Esophagus muscularis mucosa (tissue), 4 donors: ENCODE results near the gene ADISSP. TPM values are rescaled to one million over a fixed set of nuclear protein-coding genes. Genes with fewer than 3 reads are reported as not detected.

Source experiments
- DNase-seq: peaks from one replicate; pipeline ENCODE4 v3.0.0-alpha.2; 2017; ENCODE audit errors: extremely low spot score
- H3K27ac ChIP-seq, 4 donors: fragments of 200-600 bp; sonication (generic); replicated peaks in 1 of 4; 1 replicate in 3 of 4; 2 replicates in 1 of 4; pipeline ENCODE4 v1.5.1; 2016 to 2019; ENCODE audit warnings: mild to moderate bottlenecking in 1 of 4
- H3K27me3 ChIP-seq, 4 donors: fragments of 200-600 bp; sonication (generic); one replicate each; pipeline versions ENCODE4 v1.5.1 to v1.6.0; 2016 to 2019
- H3K36me3 ChIP-seq, 4 donors: fragments of 200-600 bp; sonication (generic); one replicate each; pipeline ENCODE4 v1.5.1; 2016 to 2019
- H3K4me1 ChIP-seq, 4 donors: fragments of 200-600 bp; sonication (generic); one replicate each; pipeline ENCODE4 v1.5.1; 2016 to 2019
- H3K4me3 ChIP-seq, 4 donors: fragments of 200-600 bp; sonication (generic); 1 replicate in 2 of 4; 2 replicates in 2 of 4; pipeline ENCODE4 v1.5.1; 2016 to 2019; ENCODE audit warnings: mild to moderate bottlenecking in 4 of 4, moderate library complexity in 1 of 4
- H3K9me3 ChIP-seq, 4 donors: fragments of 200-600 bp; sonication (generic); 1 replicate in 3 of 4; 2 replicates in 1 of 4; pipeline ENCODE4 v1.5.1; 2016 to 2019
- EP300 ChIP-seq: sonication (generic); formaldehyde crosslinking; IDR thresholded peaks from one replicate; pipeline ENCODE4 v1.6.1; 2017; ENCODE audit warnings: antibody characterized with exemption
- POLR2A ChIP-seq: fragments of 450-650 bp; IDR thresholded peaks from one replicate; pipeline ENCODE4 v1.6.1; 2017; ENCODE audit warnings: antibody characterized with exemption, moderate library complexity, mild to moderate bottlenecking, low read depth
- POLR2AphosphoS5 ChIP-seq, 2 donors: sonication (generic); formaldehyde crosslinking; IDR thresholded peaks; one replicate each; pipeline ENCODE4 v1.6.1; 2017; ENCODE audit warnings: antibody characterized with exemption in 2 of 2
- WGBS: methylation state at CpG from one replicate; pipeline ENCODE4 v1.1.5; 2018; 5-methylcytosine and 5-hydroxymethylcytosine counted together
- intact Hi-C: fragments of 100-400 bp; cut with DNase I; formaldehyde crosslinking; loops from one replicate; pipeline ENCODE4 v1.15.1; 2023
- total RNA-seq, 4 donors: library from RNA; depleted of rRNA; stranded (reverse); fragments of >200 nt; gene quantifications; one replicate each; pipeline versions ENCODE4 v1.1.0 to v1.2.1, GENCODE V29; 2016
- TF ChIP-seq, protein P1 (sequence below), 3 experiments: fragments of 200-600 bp in 2 of 3; fragments of 450-650 bp in 1 of 3; sonication (generic) in 2 of 3; IDR thresholded peaks; one replicate each; pipeline ENCODE4 v1.5.1; 2017 to 2019; ENCODE audit warnings: antibody characterized with exemption in 3 of 3, mild to moderate bottlenecking in 2 of 3, moderate library complexity in 1 of 3

The ADISSP gene
- total RNA-seq, 4 donors from 2014 or later: 56.5 to 96.1 (median 73.6) TPM

DNA sequence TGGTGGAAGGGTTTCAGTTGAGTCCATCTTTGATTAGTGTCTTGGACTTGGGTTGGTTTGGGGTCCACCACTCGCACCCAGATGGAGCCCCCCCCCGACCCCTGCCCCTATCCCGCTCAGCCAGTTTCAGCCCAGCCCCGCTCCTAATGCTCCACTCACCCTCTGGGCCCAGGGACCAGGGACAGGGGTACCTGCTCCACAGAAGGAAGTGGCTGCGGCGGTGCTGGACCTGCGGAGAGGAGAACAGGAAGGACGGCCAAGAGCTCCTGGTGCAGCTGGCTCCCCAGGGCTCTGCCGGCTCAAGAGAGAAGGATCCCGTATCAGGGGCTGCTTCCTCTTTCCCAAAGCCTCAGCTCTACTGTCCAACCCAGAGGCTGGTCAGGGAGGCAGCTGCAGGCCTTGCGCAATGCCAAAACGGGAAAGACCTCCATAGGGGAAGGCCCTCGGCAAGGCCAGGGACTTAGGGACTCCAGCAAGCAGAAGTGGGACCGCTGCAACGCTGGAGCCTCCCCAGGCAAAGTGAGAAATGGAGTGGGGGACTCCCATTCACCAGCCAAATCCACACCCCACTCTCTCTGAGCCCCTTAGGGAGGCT is 55.2 kb downstream of the ADISSP start, which contains the start of gene SIGLEC1:
Gene SIGLEC1 (minus strand): TSS at position 322 of the 595 bp plus-strand sequence. CDS start 5,472 bp downstream, outside the sequence.
- Histone ChIP-seq H3K9me3 (no peaks in the 10 kb centered on the region), H3K36me3 (no peaks in the 10 kb centered on the region), H3K27me3 (no peaks in the 10 kb centered on the region), H3K4me3 (peak within 1 kb of the TSS in 3 of 4 donors; percentile 19 to 41 (median 26)), H3K27ac (no peak within 1 kb of the TSS), H3K4me1 (peaks cover 9 to 15% (median 12%) of the 10 kb centered on the region in 4 donors)
- DNase-seq: no peak
- TF ChIP-seq EP300: no peak
- TF ChIP-seq, protein P1, sequence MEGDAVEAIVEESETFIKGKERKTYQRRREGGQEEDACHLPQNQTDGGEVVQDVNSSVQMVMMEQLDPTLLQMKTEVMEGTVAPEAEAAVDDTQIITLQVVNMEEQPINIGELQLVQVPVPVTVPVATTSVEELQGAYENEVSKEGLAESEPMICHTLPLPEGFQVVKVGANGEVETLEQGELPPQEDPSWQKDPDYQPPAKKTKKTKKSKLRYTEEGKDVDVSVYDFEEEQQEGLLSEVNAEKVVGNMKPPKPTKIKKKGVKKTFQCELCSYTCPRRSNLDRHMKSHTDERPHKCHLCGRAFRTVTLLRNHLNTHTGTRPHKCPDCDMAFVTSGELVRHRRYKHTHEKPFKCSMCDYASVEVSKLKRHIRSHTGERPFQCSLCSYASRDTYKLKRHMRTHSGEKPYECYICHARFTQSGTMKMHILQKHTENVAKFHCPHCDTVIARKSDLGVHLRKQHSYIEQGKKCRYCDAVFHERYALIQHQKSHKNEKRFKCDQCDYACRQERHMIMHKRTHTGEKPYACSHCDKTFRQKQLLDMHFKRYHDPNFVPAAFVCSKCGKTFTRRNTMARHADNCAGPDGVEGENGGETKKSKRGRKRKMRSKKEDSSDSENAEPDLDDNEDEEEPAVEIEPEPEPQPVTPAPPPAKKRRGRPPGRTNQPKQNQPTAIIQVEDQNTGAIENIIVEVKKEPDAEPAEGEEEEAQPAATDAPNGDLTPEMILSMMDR (IDR thresholded peaks at IDR 0.05): no peak
- TF ChIP-seq POLR2A: no peak
- TF ChIP-seq POLR2AphosphoS5 (IDR thresholded peaks at IDR 0.05): peak in 1 of 2 donors; percentile 23
- intact Hi-C loops: no loop called here
- 80% methylated on average over 15 of the region's 15 CpGs for WGBS

DNA sequence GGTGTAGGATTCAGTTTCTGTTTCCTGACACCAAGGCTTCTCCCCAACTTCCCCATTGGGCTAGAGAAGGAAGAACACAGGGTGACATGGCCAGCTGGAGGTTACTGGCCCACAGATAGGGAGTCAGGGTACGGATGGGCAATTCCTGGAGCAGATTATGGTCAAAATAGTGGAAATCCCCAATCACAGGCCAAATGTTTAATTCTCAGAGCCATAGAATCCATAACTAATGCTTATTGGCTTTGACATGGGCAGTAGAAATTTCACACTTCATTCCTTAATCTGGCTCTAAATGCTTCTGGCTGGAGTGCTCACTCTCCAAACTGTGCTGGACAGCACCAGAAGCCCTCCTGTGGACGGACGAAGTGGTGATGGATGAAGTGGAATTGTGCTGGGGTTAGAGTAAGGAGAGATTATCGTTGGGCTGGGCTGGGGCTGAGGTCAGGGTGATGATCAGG is 56.0 kb downstream of the ADISSP start:
- Histone ChIP-seq H3K36me3 (no peaks in the 10 kb centered on the region), H3K27me3 (no peaks in the 10 kb centered on the region), H3K4me3 (peak overlapping the region in 3 of 4 donors; percentile 19 to 41 (median 26)), H3K4me1 (peaks cover 11 to 15% (median 13%) of the 10 kb centered on the region in 4 donors), H3K9me3 (no peaks in the 10 kb centered on the region), H3K27ac (no peak overlapping the region)
- 69% methylated on average over 4 of the region's 4 CpGs for WGBS
- no peak for DNase-seq
- TF ChIP-seq EP300 (no peak), POLR2A (no peak), POLR2AphosphoS5 (IDR thresholded peaks at IDR 0.05) (no peak)
- TF ChIP-seq, protein P1 (IDR thresholded peaks at IDR 0.05): no peak
- intact Hi-C loops: no loop called here

DNA sequence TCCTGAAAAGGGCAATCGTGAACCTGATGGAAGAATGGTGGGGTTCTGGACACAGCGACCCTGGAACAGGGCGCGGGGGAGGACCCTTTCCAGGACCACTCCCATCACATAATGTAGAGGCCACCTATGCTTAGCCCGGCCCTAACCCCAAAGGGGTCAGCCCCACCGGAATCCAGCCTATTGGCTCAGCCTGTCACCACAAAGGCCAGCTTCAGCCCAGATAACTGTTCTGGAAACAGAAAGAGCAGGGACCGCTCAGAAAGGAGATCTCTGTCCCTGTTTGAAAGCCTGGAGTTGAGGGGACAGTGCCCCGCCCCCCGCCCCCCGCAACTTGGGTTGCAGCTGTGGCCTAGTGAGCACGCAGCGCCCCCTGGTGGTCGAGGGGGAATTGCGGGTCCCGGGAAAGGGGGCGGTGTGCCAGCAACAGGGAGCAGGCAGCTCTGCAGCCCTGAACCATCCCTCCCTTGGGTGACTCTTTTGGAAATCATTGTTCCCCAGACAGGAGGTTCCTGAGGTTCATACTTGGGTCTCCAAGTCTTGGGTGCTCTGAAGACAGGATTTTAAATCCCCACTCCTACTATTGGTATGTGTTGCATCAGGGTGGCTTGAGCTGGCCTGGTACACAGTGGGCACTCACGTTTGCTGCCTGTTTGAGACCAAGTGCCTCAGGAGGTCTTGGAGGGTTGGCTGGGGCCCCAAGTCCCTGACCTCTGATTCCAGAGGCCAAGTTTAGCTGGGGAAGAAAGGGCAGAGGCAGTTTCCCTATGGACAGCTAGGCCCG is 56.7 kb downstream of the ADISSP start:
- Histone ChIP-seq H3K27me3 (no peaks in the 10 kb centered on the region), H3K4me3 (peak overlapping the region in 3 of 4 donors; percentile 19 to 41 (median 26)), H3K27ac (peak overlapping the region in 2 of 4 donors; percentile 1 to 18), H3K9me3 (no peaks in the 10 kb centered on the region), H3K36me3 (no peaks in the 10 kb centered on the region), H3K4me1 (peaks cover 11 to 15% (median 13%) of the 10 kb centered on the region in 4 donors)
- TF ChIP-seq POLR2AphosphoS5 (IDR thresholded peaks at IDR 0.05): peak; percentile 47 to 61
- no peak for TF ChIP-seq EP300
- no peak for TF ChIP-seq POLR2A
- TF ChIP-seq, protein P1 (IDR thresholded peaks at IDR 0.05): peak in 2 of 3 experiments; percentile 97 to 99
- peak; percentile 95 for DNase-seq
- 36% methylated on average over 16 of the region's 18 CpGs for WGBS
- intact Hi-C loops: loop anchor here (1.0 kb wide), 1 partner anchor 35 kb away; no protein-coding TSS in a partner anchor

DNA sequence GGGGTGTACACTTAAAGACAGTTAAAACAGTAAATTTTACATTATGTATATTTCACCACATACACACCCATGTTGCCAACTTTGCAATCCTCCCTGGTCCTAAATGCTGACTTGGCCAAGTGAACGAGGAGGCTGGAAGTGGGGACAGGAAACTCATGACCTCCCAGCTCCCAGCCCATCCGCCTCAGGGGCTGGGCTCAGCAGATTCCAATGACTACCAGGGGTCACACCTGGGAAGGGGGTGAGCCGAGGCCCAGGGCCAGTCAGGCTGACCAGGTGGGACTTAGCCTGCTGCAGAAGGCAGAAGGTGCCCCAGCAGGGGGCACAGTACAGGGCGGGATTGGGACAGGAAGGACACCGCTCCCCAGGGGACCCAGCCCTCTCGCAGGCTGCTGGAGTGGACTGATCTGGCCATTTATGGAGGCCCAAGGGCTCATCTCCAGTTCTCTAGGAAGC is 57.5 kb downstream of the ADISSP start:
- DNase-seq: no peak
- peak overlapping the region in 1 of 4 donors; percentile 18 for H3K27ac ChIP-seq
- H3K9me3 ChIP-seq: no peaks in the 10 kb centered on the region
- no CpG with 5 or more reads among the region's 6 CpGs for WGBS
- TF ChIP-seq EP300 (no peak), POLR2AphosphoS5 (IDR thresholded peaks at IDR 0.05) (no peak), POLR2A (no peak)
- TF ChIP-seq, protein P1 (IDR thresholded peaks at IDR 0.05): no peak
- intact Hi-C loops: loop anchor here (1.0 kb wide), 1 partner anchor 34 kb away; no protein-coding TSS in a partner anchor
- no peaks in the 10 kb centered on the region for H3K36me3 ChIP-seq
- H3K27me3 ChIP-seq: no peaks in the 10 kb centered on the region
- H3K4me3 ChIP-seq: peak overlapping the region in 2 of 4 donors; percentile 15 to 41
- H3K4me1 ChIP-seq: peaks cover 11 to 15% (median 13%) of the 10 kb centered on the region in 4 donors
